K562 (cell line): ENCODE measurements around the gene MRPS10. TPM values are rescaled to one million over a fixed set of nuclear protein-coding genes. Genes with fewer than 3 reads are reported as not detected.

ENCODE experiments used
- ELK3 ChIP-seq: fragments of 450-650 bp; formaldehyde crosslinking; IDR thresholded peaks from 2 replicates; pipeline ENCODE4 v1.4.0; 2020; ENCODE audit warnings: mild to moderate bottlenecking
- ETV1 ChIP-seq: fragments of 450-650 bp; conservative IDR thresholded peaks from 2 replicates; pipeline ENCODE4 v1.6.1; 2016; ENCODE audit warnings: missing genetic modification characterization, control low read depth, low read depth, missing compliant biosample characterization
- HCFC1 ChIP-seq: IDR thresholded peaks from 2 replicates; pipeline ENCODE4 v1.6.1; 2012; ENCODE audit warnings: low read depth, low read length, improper control_type of control experiment
- KLF6 ChIP-seq: fragments of 250-450 bp; sonication (Bioruptor Pico); IDR thresholded peaks from 2 replicates; pipeline ENCODE4 v1.4.0; 2020; ENCODE audit warnings: mild to moderate bottlenecking, moderate library complexity, borderline replicate concordance
- MGA ChIP-seq: fragments of 450-650 bp; IDR thresholded peaks from 2 replicates; pipeline ENCODE4 v1.6.1; 2016; ENCODE audit warnings: mild to moderate bottlenecking, moderate library complexity
- NFIX ChIP-seq: fragments of 250-450 bp; sonication (Bioruptor Pico); IDR thresholded peaks from 2 replicates; pipeline ENCODE4 v1.4.0; 2020; ENCODE audit warnings: low read depth, mild to moderate bottlenecking, moderate library complexity
- NR1H2 ChIP-seq: sonication (generic); formaldehyde crosslinking; IDR thresholded peaks from 2 replicates; pipeline ENCODE4 v1.4.0; 2020; ENCODE audit warnings: mild to moderate bottlenecking, missing genetic modification reagents
- PTTG1 ChIP-seq: fragments of 450-650 bp; IDR thresholded peaks from 2 replicates; pipeline ENCODE4 v1.6.1; 2016; ENCODE audit warnings: low read depth, mild to moderate bottlenecking, missing genetic modification characterization, missing compliant biosample characterization
- ZNF76 ChIP-seq: fragments of 250-450 bp; sonication (Bioruptor Pico); IDR thresholded peaks from 2 replicates; pipeline ENCODE4 v1.4.0; 2020; ENCODE audit warnings: mild to moderate bottlenecking, moderate library complexity, borderline replicate concordance
- polyA plus RNA-seq, 8 experiments: library from polyadenylated mRNA; depleted of rRNA in 4 of 8; stranded (reverse) in 5 of 8; unstranded in 3 of 8; fragments of >200 nt; fragmentation: Nextera tagmentation in 2 of 8; fragmentation: Illumina TruSeq in 1 of 8; extraction: Ambion mirVana in 2 of 8; extraction: Trizol in 1 of 8; gene quantifications; 2 replicates each; pipeline versions ENCODE4 v1.2.1 to v1.2.3, GENCODE V29; 2011 to 2014; ENCODE audit warnings: inconsistent platforms in 1 of 8, missing spikeins in 1 of 8
- total RNA-seq, 7 experiments: library from RNA; depleted of rRNA in 6 of 7; stranded (reverse); fragments of >200 nt in 6 of 7; fragmentation: Illumina TruSeq in 2 of 7; extraction: Trizol in 2 of 7; gene quantifications; 2 replicates each; pipeline versions ENCODE4 v1.2.1 to v1.2.3, GENCODE V29; 2011 to 2021; ENCODE audit warnings: low replicate concordance in 1 of 7
- TF ChIP-seq, protein P1 (sequence below), 2 experiments: fragments of 450-650 bp; IDR thresholded peaks; 2 replicates each; pipeline ENCODE4 v1.6.1; 2018; ENCODE audit warnings: mild to moderate bottlenecking in 2 of 2, low read depth in 1 of 2; ENCODE audit not compliant: partially characterized antibody in 2 of 2

MRPS10 gene
- total and polyA plus RNA-seq, 9 of the 15 experiments (the other 6 are each of a cell fraction or from before 2014, with no cell fraction given), result 48.6 to 166 (median 93.7) TPM

GRCh38 chr6:42260396-42260888 lies 42.8 kb upstream of the MRPS10 start (continued):
- TF ChIP-seq MGA, result peak; percentile 53
- TF ChIP-seq, protein P1, sequence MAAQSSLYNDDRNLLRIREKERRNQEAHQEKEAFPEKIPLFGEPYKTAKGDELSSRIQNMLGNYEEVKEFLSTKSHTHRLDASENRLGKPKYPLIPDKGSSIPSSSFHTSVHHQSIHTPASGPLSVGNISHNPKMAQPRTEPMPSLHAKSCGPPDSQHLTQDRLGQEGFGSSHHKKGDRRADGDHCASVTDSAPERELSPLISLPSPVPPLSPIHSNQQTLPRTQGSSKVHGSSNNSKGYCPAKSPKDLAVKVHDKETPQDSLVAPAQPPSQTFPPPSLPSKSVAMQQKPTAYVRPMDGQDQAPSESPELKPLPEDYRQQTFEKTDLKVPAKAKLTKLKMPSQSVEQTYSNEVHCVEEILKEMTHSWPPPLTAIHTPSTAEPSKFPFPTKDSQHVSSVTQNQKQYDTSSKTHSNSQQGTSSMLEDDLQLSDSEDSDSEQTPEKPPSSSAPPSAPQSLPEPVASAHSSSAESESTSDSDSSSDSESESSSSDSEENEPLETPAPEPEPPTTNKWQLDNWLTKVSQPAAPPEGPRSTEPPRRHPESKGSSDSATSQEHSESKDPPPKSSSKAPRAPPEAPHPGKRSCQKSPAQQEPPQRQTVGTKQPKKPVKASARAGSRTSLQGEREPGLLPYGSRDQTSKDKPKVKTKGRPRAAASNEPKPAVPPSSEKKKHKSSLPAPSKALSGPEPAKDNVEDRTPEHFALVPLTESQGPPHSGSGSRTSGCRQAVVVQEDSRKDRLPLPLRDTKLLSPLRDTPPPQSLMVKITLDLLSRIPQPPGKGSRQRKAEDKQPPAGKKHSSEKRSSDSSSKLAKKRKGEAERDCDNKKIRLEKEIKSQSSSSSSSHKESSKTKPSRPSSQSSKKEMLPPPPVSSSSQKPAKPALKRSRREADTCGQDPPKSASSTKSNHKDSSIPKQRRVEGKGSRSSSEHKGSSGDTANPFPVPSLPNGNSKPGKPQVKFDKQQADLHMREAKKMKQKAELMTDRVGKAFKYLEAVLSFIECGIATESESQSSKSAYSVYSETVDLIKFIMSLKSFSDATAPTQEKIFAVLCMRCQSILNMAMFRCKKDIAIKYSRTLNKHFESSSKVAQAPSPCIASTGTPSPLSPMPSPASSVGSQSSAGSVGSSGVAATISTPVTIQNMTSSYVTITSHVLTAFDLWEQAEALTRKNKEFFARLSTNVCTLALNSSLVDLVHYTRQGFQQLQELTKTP (IDR thresholded peaks at IDR 0.05; ENCODE audit: low read depth in 1 of 2, partially characterized antibody in 2 of 2), result peak in 1 of 2 experiments; percentile 87
- no peak for TF ChIP-seq NFIX (CRISPR knock-in tag)
- 0 out of 2 replicates have a peak, but pooled peaks have one; percentile 14 for TF ChIP-seq ELK3 (CRISPR knock-in tag)
- no peak for TF ChIP-seq PTTG1
- TF ChIP-seq NR1H2 (CRISPR knock-in tag), result no peak
- TF ChIP-seq HCFC1, result peak; percentile 52
- peak; percentile 89; the same call in 1 of the 2 replicates for TF ChIP-seq ZNF76
- TF ChIP-seq KLF6 (CRISPR knock-in tag), result 0 out of 2 replicates have a peak, but pooled peaks have one; percentile 9
- peak; percentile 23; the same call in 1 of the 2 replicates for TF ChIP-seq ETV1 (tag)
